ENCODE measurements around the gene FRY. TPM values are rescaled to one million over a fixed set of nuclear protein-coding genes. Genes with fewer than 3 reads are reported as not detected.

The FRY gene
- total and polyA plus RNA-seq, 2 donors from 2014 or later = 21.8 to 69.5 TPM

GRCh38 chr13:32195713-32196112, 164.1 kb downstream of the FRY start:
- H3K9ac ChIP-seq (ENCODE audit: low read length in 3 of 3) = no peak overlapping the region
- no peaks in the 10 kb centered on the region for H3K27me3 ChIP-seq (ENCODE audit: control insufficient read depth, insufficient read depth, low read length)
- intact Hi-C loops (cut with DNase I) = no loop called here
- no peak for DNase-seq
- no peak overlapping the region for H3K27ac ChIP-seq (ENCODE audit: low read depth in 2 of 2, low read length in 2 of 2)
- H3K4me3 ChIP-seq (ENCODE audit: low read length in 3 of 3) = no peak overlapping the region
- TF ChIP-seq, protein P1, sequence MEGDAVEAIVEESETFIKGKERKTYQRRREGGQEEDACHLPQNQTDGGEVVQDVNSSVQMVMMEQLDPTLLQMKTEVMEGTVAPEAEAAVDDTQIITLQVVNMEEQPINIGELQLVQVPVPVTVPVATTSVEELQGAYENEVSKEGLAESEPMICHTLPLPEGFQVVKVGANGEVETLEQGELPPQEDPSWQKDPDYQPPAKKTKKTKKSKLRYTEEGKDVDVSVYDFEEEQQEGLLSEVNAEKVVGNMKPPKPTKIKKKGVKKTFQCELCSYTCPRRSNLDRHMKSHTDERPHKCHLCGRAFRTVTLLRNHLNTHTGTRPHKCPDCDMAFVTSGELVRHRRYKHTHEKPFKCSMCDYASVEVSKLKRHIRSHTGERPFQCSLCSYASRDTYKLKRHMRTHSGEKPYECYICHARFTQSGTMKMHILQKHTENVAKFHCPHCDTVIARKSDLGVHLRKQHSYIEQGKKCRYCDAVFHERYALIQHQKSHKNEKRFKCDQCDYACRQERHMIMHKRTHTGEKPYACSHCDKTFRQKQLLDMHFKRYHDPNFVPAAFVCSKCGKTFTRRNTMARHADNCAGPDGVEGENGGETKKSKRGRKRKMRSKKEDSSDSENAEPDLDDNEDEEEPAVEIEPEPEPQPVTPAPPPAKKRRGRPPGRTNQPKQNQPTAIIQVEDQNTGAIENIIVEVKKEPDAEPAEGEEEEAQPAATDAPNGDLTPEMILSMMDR (IDR thresholded peaks at IDR 0.05; ENCODE audit: borderline replicate concordance, extremely low read depth, insufficient read depth) = no peak
- no peak for FAIRE-seq
- no peaks in the 10 kb centered on the region for H3K36me3 ChIP-seq (ENCODE audit: control insufficient read depth in 2 of 3, insufficient read depth in 3 of 3, low read length in 3 of 3)
- no peaks in the 10 kb centered on the region for H3K9me3 ChIP-seq (ENCODE audit: control insufficient read depth in 2 of 3, insufficient read depth in 1 of 3, low read length in 3 of 3)
- no peaks in the 10 kb centered on the region for H3K4me1 ChIP-seq (ENCODE audit: control insufficient read depth in 2 of 3, insufficient read depth in 2 of 3, low read depth in 1 of 3, low read length in 3 of 3)

DNA sequence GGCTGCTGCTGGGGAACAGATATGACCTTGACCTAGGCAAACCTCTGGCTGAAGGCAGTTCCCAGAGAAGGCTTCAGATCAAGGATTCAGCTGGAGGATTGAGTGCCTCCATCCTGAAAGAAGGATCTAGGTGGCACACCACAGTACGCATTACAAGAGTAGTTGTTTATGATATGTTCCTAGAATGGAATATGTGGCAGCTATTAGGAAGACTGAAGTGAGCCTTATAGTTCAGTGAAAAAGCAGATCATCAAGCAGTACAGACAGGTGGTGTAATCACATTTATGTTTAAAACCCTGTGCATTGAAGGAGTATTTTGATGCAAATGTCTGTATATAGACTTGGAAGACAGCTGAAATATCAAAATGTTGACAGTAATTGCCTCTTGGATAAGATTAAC, 167.6 kb downstream of the FRY start:
- TF ChIP-seq, protein P1 (IDR thresholded peaks at IDR 0.05; ENCODE audit: borderline replicate concordance, extremely low read depth, insufficient read depth) = no peak
- H3K9me3 ChIP-seq (ENCODE audit: control insufficient read depth in 2 of 3, insufficient read depth in 1 of 3, low read length in 3 of 3) = no peaks in the 10 kb centered on the region
- no peaks in the 10 kb centered on the region for H3K4me1 ChIP-seq (ENCODE audit: control insufficient read depth in 2 of 3, insufficient read depth in 2 of 3, low read depth in 1 of 3, low read length in 3 of 3)
- DNase-seq = no peak
- intact Hi-C loops (cut with DNase I) = no loop called here
- H3K9ac ChIP-seq (ENCODE audit: low read length in 3 of 3) = no peak overlapping the region
- no peaks in the 10 kb centered on the region for H3K27me3 ChIP-seq (ENCODE audit: control insufficient read depth, insufficient read depth, low read length)
- FAIRE-seq = no peak
- no peak overlapping the region for H3K27ac ChIP-seq (ENCODE audit: low read depth in 2 of 2, low read length in 2 of 2)
- H3K4me3 ChIP-seq (ENCODE audit: low read length in 3 of 3) = no peak overlapping the region
- H3K36me3 ChIP-seq (ENCODE audit: control insufficient read depth in 2 of 3, insufficient read depth in 3 of 3, low read length in 3 of 3) = no peaks in the 10 kb centered on the region

DNA sequence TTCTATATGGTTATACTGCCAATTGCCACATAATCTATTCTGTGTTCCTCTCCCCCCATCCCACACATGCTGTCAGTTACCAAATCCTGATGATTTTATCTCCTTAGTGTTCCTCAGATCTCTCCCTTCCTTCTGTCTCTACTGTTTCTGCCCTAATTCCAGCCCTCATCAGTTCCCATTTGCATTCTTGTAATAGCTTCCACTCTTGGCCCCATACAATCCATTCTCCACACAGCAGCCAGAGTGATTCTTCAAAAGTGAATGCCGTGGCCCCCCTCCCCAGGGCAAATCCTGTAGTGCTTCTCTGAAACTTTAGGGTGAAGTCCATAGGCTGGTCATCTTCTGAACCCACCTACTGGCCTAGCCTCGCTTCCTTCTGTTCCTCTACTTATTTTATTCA, 169.2 kb downstream of the FRY start:
- H3K36me3 ChIP-seq (ENCODE audit: control insufficient read depth in 2 of 3, insufficient read depth in 3 of 3, low read length in 3 of 3) = no peaks in the 10 kb centered on the region
- no peak overlapping the region for H3K4me3 ChIP-seq (ENCODE audit: low read length in 3 of 3)
- H3K27ac ChIP-seq (ENCODE audit: low read depth in 2 of 2, low read length in 2 of 2) = no peak overlapping the region
- TF ChIP-seq, protein P1 (IDR thresholded peaks at IDR 0.05; ENCODE audit: borderline replicate concordance, extremely low read depth, insufficient read depth) = no peak
- DNase-seq (no peak), FAIRE-seq (no peak)
- no peaks in the 10 kb centered on the region for H3K4me1 ChIP-seq (ENCODE audit: control insufficient read depth in 2 of 3, insufficient read depth in 2 of 3, low read depth in 1 of 3, low read length in 3 of 3)
- no peak overlapping the region for H3K9ac ChIP-seq (ENCODE audit: low read length in 3 of 3)
- no peaks in the 10 kb centered on the region for H3K9me3 ChIP-seq (ENCODE audit: control insufficient read depth in 2 of 3, insufficient read depth in 1 of 3, low read length in 3 of 3)
- intact Hi-C loops (cut with DNase I) = no loop called here
- H3K27me3 ChIP-seq (ENCODE audit: control insufficient read depth, insufficient read depth, low read length) = no peaks in the 10 kb centered on the region

DNA sequence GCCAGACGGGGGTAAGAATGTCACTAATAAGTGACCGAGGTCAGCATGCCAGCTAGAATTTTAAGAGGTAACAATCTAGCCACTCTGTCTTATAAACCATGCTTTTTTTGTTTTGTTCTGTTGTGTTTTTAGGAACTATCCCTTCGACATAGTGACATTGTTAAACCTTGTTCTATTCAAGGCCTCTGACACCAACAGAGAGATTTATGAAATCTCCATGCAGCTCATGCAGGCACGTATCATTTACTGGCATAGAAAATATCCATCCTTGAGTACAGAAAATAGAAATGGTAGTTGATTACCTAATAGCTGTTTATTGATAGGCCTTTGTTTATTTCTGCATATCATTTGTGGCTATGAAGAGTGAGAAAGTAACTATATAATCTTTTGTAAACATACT, 170.2 kb downstream of the FRY start:
- TF ChIP-seq, protein P1 (IDR thresholded peaks at IDR 0.05; ENCODE audit: borderline replicate concordance, extremely low read depth, insufficient read depth) = no peak
- intact Hi-C loops (cut with DNase I) = no loop called here

More for the DNA sequence above, 170.2 kb downstream of the FRY start:
- Histone ChIP-seq H3K4me1 (ENCODE audit: control insufficient read depth in 2 of 3, insufficient read depth in 2 of 3, low read depth in 1 of 3, low read length in 3 of 3) (no peaks in the 10 kb centered on the region), H3K36me3 (ENCODE audit: control insufficient read depth in 2 of 3, insufficient read depth in 3 of 3, low read length in 3 of 3) (no peaks in the 10 kb centered on the region), H3K27ac (ENCODE audit: low read depth in 2 of 2, low read length in 2 of 2) (no peak overlapping the region), H3K9ac (ENCODE audit: low read length in 3 of 3) (no peak overlapping the region), H3K27me3 (ENCODE audit: control insufficient read depth, insufficient read depth, low read length) (no peaks in the 10 kb centered on the region), H3K9me3 (ENCODE audit: control insufficient read depth in 2 of 3, insufficient read depth in 1 of 3, low read length in 3 of 3) (no peaks in the 10 kb centered on the region), H3K4me3 (ENCODE audit: low read length in 3 of 3) (no peak overlapping the region)
- FAIRE-seq (no peak), DNase-seq (no peak)

Measured in kidney (tissue), 14 donors.